Measurements from ENCODE around the gene UBALD2. TPM values are rescaled to one million over a fixed set of nuclear protein-coding genes. Genes with fewer than 3 reads are reported as not detected.

UBALD2 gene
- total RNA-seq, 4 donors from 2014 or later: 9.1 to 16.2 (median 12.4) TPM

- no peak for DNase-seq (ENCODE audit: extremely low spot score)
- Histone ChIP-seq H3K9me3 (no peaks in the 10 kb centered on the region), H3K36me3 (no peaks in the 10 kb centered on the region), H3K4me3 (no peak overlapping the region), H3K4me1 (peaks cover 5 to 7% (median 6%) of the 10 kb centered on the region in 4 donors), H3K27ac (replicated peaks in 1 of 4) (no peak overlapping the region), H3K27me3 (peaks cover 0 to 64% (median 4%) of the 10 kb centered on the region in 4 donors)
- WGBS: 65% methylated on average over 7 of the region's 7 CpGs
- intact Hi-C loops (cut with DNase I): no loop called here
- TF ChIP-seq POLR2A (IDR thresholded peaks at IDR 0.05; ENCODE audit: low read depth): no peak
- TF ChIP-seq EP300 (IDR thresholded peaks at IDR 0.05): no peak
- no peak for TF ChIP-seq POLR2AphosphoS5 (IDR thresholded peaks at IDR 0.05)
- TF ChIP-seq, protein P1, sequence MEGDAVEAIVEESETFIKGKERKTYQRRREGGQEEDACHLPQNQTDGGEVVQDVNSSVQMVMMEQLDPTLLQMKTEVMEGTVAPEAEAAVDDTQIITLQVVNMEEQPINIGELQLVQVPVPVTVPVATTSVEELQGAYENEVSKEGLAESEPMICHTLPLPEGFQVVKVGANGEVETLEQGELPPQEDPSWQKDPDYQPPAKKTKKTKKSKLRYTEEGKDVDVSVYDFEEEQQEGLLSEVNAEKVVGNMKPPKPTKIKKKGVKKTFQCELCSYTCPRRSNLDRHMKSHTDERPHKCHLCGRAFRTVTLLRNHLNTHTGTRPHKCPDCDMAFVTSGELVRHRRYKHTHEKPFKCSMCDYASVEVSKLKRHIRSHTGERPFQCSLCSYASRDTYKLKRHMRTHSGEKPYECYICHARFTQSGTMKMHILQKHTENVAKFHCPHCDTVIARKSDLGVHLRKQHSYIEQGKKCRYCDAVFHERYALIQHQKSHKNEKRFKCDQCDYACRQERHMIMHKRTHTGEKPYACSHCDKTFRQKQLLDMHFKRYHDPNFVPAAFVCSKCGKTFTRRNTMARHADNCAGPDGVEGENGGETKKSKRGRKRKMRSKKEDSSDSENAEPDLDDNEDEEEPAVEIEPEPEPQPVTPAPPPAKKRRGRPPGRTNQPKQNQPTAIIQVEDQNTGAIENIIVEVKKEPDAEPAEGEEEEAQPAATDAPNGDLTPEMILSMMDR (IDR thresholded peaks at IDR 0.05): no peak
Measured at GRCh38 chr17:76246080-76247066, 18.8 kb upstream of the UBALD2 start.

DNA sequence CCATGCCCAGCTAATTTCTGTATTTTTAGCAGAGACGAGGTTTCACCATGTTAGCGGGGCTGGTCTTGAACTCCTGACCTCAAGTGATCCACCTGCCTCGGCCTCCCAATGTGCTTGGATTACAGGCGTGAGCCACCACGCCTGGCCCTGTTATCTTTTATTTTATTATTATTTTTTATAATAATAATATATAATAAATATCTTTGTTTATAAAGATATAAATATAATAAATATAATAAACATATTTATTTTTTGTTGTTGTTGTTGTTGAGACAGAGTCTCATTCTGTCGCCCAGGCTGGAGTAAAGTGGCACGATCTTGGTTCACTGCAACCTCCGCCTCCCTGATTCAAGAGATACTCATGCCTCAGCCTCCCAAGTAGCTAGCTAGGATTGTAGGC is 17.8 kb upstream of the UBALD2 start:
- WGBS: 92% methylated on average over 8 of the region's 8 CpGs
- H3K27me3 ChIP-seq: peaks cover 0 to 57% (median under 1%) of the 10 kb centered on the region in 4 donors
- H3K4me1 ChIP-seq: peaks cover 0 to 11% (median 4%) of the 10 kb centered on the region in 4 donors
- no peak overlapping the region for H3K27ac ChIP-seq (replicated peaks in 1 of 4)
- TF ChIP-seq EP300 (IDR thresholded peaks at IDR 0.05) (no peak), POLR2AphosphoS5 (IDR thresholded peaks at IDR 0.05) (no peak), POLR2A (IDR thresholded peaks at IDR 0.05; ENCODE audit: low read depth) (no peak)
- TF ChIP-seq, protein P1 (IDR thresholded peaks at IDR 0.05): no peak
- intact Hi-C loops (cut with DNase I): no loop called here
- H3K36me3 ChIP-seq: no peaks in the 10 kb centered on the region
- no peak overlapping the region for H3K4me3 ChIP-seq
- no peak for DNase-seq (ENCODE audit: extremely low spot score)
- no peaks in the 10 kb centered on the region for H3K9me3 ChIP-seq

- Histone ChIP-seq H3K36me3 (no peaks in the 10 kb centered on the region), H3K27me3 (peaks cover 0 to 56% (median 0%) of the 10 kb centered on the region in 4 donors), H3K4me1 (peaks cover 0 to 20% (median 8%) of the 10 kb centered on the region in 4 donors), H3K4me3 (no peak overlapping the region), H3K9me3 (no peaks in the 10 kb centered on the region), H3K27ac (replicated peaks in 1 of 4) (no peak overlapping the region)
- no peak for DNase-seq (ENCODE audit: extremely low spot score)
- TF ChIP-seq POLR2AphosphoS5 (IDR thresholded peaks at IDR 0.05) (no peak), POLR2A (IDR thresholded peaks at IDR 0.05; ENCODE audit: low read depth) (no peak), EP300 (IDR thresholded peaks at IDR 0.05) (no peak)
- TF ChIP-seq, protein P1 (IDR thresholded peaks at IDR 0.05): no peak
- 87% methylated on average over 11 of the region's 11 CpGs for WGBS
- intact Hi-C loops (cut with DNase I): no loop called here
Measured at GRCh38 chr17:76248013-76248782, 16.9 kb upstream of the UBALD2 start.

DNA sequence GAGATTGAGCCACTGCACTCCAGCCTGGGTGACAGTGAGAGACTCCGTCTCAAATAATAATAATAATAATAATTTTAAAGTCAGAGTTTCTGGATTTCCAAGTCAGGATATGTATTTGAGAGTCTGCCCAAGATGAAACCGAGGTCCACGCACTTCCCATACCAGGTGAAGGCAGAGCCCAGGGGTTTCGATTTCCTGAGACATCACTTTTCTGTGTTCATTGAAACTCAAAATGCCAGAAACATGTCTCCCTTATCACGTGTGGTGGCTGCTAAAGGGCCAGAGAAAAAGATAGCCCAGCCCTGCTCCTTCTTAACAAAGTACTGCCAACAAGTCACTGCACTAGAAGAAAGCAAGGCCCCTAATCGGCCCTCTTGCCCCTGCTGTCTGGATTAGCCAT is 15.0 kb upstream of the UBALD2 start:
- no peak for DNase-seq (ENCODE audit: extremely low spot score)
- WGBS: 92% methylated on average over 6 of the region's 6 CpGs

More for the DNA sequence above, 15.0 kb upstream of the UBALD2 start:
- TF ChIP-seq POLR2A (IDR thresholded peaks at IDR 0.05; ENCODE audit: low read depth) (no peak), EP300 (IDR thresholded peaks at IDR 0.05) (no peak), POLR2AphosphoS5 (IDR thresholded peaks at IDR 0.05) (no peak)
- TF ChIP-seq, protein P1 (IDR thresholded peaks at IDR 0.05): no peak
- no peak overlapping the region for H3K27ac ChIP-seq (replicated peaks in 1 of 4)
- H3K36me3 ChIP-seq: no peaks in the 10 kb centered on the region
- intact Hi-C loops (cut with DNase I): no loop called here
- H3K27me3 ChIP-seq: peaks cover 0 to 47% (median 0%) of the 10 kb centered on the region in 4 donors
- H3K9me3 ChIP-seq: no peaks in the 10 kb centered on the region
- H3K4me1 ChIP-seq: peaks cover 0 to 23% (median 10%) of the 10 kb centered on the region in 4 donors
- H3K4me3 ChIP-seq: no peak overlapping the region
